GM12872 (cell line): ENCODE results near the gene CCDC187.

Experiments used
- TF ChIP-seq, protein P1 (sequence below): IDR thresholded peaks from 3 replicates; pipeline ENCODE4 v1.5.1; 2011; ENCODE audit warnings: low read depth, mild to moderate bottlenecking, low read length, moderate library complexity; ENCODE audit not compliant: insufficient read depth

Gene CCDC187

DNA sequence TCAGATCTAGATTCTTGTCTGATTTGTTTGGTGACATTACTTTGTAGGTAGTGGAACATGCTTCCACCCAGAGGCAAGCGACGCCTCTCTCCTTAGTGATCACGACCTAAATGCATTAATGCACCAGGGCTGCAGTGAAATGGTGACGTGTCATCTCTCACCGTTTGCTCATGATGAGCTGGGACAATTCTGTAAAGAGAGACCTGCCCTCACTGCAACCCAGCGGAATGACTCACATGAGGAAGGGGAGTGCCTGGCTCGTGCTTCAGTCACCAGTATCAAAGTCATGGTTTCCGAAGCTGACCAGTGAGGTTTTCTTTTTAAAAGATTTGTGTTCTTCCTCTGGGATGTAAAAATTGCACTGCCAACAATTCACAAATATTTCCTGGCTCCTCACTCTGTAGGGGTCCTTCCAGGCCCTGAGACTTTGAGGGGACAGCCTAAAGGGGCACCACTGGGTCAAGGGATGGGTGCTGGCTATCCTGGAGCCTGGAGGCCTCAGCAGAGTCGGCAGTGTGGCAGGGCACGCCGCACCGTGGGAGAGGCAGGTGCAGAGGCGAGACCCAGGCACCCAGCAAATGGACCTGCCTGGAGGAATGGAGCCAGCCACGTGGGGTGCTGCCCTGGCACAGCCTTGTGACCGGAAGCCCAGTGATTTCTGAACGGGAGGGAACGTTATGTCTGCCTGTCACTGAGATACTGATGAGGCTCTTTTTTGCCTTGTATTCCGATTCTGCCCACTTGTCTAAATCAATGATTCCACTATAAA is 75.6 kb downstream of the CCDC187 start:
- TF ChIP-seq, protein P1, sequence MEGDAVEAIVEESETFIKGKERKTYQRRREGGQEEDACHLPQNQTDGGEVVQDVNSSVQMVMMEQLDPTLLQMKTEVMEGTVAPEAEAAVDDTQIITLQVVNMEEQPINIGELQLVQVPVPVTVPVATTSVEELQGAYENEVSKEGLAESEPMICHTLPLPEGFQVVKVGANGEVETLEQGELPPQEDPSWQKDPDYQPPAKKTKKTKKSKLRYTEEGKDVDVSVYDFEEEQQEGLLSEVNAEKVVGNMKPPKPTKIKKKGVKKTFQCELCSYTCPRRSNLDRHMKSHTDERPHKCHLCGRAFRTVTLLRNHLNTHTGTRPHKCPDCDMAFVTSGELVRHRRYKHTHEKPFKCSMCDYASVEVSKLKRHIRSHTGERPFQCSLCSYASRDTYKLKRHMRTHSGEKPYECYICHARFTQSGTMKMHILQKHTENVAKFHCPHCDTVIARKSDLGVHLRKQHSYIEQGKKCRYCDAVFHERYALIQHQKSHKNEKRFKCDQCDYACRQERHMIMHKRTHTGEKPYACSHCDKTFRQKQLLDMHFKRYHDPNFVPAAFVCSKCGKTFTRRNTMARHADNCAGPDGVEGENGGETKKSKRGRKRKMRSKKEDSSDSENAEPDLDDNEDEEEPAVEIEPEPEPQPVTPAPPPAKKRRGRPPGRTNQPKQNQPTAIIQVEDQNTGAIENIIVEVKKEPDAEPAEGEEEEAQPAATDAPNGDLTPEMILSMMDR, result no peak

DNA sequence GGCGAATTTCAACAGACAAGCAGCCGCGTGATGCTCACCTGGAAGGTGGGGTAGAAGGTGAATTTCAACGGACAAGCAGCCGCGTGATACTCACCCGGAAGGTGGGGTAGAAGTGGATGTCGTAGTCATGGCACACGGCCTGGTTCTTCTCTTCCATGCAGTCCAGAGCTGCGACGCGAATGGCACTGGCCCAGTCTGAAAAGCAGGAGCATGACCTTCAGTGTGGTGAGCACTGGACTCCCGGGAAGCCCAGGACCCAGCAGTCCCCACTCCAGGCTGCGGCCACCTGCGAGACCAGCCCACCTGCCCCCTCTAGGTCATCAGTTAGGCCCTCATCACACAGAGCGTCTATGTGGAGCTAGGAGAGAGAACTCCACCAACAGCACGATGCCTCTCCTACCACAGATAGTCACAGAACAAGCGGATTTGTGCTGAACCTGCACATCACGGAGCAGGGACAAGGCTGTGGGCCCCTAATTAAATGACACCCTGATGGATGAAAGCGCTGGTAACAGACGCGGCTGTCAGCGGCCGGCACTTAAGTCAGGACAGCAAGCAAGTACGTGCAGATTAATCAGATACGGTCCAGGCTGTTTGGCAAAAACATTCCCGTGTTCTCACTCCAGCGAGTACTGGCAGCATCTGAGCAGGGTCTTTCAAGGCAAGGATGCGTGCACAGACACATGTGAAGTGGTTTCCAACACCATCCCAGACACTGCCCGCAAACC is 77.0 kb downstream of the CCDC187 start:
- TF ChIP-seq, protein P1, result no peak

DNA sequence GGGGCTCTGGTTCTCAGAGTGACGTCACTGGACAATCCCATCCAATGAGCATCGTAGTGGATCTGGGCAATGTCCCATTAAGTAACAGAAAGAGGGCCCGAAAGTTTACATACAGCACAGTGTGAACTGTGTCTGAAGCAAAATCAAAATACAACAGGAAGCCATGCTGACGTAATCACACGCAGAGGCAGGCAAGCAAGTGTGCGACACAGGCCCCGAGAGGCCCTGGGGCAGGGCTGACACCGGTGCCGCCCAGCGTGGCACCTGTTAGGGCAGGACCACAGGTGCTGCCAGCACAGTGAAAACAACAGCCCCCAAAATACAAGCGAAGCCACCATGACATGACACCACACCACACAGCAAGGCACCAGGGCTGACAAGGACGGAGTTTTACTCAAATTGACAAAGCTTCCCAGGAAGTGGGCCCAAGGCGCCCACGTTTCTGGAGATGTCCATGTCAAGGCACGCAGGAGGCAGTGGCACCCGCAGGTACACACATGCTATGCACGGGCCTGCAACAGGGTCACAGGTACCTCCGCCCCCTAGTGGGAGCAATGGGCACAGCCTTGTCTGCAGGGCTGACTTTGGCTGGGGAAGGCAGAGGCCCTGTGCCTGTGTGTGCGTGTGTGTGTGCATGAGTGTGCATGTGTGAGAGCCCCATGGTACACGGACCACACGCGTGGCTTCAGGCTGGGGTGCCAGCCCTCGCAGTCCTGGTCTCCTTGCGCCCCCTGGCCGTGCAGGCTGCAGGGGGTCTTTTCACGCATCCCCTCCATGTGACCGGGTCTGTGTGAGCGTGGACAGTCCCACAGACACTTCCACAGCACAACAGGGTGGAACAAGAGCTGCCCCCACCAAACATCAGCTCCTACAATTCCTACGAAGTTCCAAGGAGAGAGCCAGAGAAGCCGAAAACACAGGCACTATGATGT is 77.9 kb downstream of the CCDC187 start:
- TF ChIP-seq, protein P1, result peak; percentile 100

DNA sequence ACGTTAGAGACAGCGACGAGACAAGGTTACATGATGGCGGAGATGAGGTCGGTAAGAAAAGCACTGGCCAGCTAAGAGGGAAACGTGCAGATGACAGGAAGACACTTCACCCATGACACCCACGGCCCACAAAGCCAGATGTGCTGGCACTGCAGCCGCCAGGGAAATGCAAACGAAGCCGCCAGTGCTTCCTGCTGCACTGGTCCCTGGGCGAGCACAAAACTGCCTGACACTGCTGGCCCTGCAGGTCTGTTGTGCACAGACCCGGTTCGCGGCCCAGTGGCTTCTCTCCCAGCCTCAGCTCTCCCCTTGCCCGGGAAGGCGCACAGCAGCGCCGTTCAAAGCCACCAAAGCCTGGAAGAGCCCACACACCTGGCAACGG is 78.5 kb downstream of the CCDC187 start:
- TF ChIP-seq, protein P1, result no peak

DNA sequence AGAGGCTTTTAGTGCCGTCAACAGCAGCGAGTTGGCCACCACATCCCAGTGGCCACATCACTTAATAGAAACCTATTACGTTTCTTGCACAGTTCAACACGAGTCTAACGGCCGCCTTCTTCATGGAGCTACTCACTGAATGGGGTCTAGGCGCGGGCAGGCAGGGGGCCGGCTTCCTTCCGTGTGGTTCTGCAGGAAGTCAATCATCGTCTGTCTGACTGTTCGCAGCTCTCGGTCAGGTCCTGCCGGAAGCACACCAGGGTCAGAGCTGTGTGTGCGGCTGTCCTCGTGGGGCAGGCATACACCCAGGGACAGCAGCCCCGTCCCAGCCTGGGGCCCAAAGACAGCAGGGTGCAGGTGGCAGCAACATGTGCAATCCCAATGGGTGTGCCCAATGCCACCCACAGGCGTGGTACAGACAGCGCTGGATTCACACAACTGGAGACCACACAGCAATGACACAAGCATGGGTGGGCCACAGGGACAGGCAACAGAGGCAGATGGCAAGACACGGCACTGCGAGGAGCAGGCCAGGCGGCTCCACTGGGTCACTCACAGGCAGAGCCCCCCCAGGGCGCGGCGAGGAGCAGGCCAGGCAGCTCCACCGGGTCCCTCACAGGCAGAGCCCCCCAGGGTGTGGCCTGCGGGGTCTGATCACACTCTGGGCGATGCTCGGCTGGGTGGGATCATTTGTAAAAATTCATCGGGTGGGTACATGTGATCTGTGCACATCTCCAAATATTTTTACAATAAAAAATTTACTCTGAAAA is 79.8 kb downstream of the CCDC187 start:
- TF ChIP-seq, protein P1, result no peak

DNA sequence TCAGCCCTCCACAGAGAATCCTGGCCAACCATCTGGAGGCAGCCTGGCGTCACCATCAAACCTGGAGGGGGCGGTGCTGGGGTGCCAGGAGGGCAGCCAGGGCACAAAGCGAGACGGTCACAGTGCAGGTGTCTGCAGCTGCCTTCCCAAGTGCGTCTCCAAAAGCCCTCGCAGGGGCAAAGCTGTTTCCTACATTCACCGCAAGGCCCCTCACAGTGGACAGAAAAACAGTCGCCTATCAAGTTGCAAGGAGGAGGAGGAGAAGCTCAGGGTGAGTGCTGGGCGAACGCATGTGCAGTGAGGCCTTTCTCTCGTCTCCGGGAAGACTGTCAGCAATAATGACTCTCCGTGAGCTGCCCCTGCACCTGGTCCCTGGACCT is 81.0 kb downstream of the CCDC187 start:
- TF ChIP-seq, protein P1, result no peak
